HCT116 (cell line): ENCODE results near the gene CARD6. TPM values are rescaled to one million over a fixed set of nuclear protein-coding genes. Genes with fewer than 3 reads are reported as not detected.

Source experiments
- ATAC-seq: fragments of 200-7000 bp; cut with Tn5 transposase; 2 replicates; pipeline ENCODE4 v1.9.1; 2020; ENCODE audit warnings: mild to moderate bottlenecking, moderate library complexity
- BruUV-seq: library from RNA; stranded (reverse); fragments of 400-500 nt; replicated peaks from 2 replicates; lab custom pipeline; 2021; lab: Mats Ljungman, UMichigan
- CTCF ChIA-PET: fragments of 300-600 bp; sonication (Branson Sonifier 250); formaldehyde crosslinking; loops from one replicate; lab custom pipeline; 2021; ENCODE audit warnings: antibody characterized with exemption; lab: Charles Lee
- POLR2A ChIA-PET: fragments of 300-600, 350-600 bp; sonication (Branson Sonifier 250); formaldehyde crosslinking; loops from one replicate; lab custom pipeline; 2021; ENCODE audit warnings: antibody characterized with exemption; lab: Charles Lee
- RAD21 ChIA-PET, 2 experiments: fragments of 300-600 bp; sonication (Branson Sonifier 250); formaldehyde crosslinking; loops; one replicate each; lab custom pipeline; 2023; ENCODE audit warnings: low total read pairs in 2 of 2; ENCODE audit not compliant: uncharacterized antibody in 2 of 2, unreplicated experiment in 2 of 2, low non-redundant PET in 1 of 2; lab: Charles Lee
- DNase-seq: peaks from one replicate; pipeline ENCODE4 v3.0.0-alpha.2; 2010; ENCODE audit warnings: low read depth, low spot score
- H2AFZ ChIP-seq: fragments of 200-600 bp; shearing (Covaris generic), sonication (generic); 2 replicates; pipeline ENCODE4 v1.6.1; 2017; ENCODE audit warnings: low read depth, mixed run types, mixed read lengths, antibody characterized with exemption, low read length; ENCODE audit not compliant: poor library complexity, severe bottlenecking
- H3K27ac ChIP-seq: 2 replicates; pipeline ENCODE4 v1.5.1; 2012; ENCODE audit warnings: low read depth, low read length
- H3K27me3 ChIP-seq: fragments of 200-600 bp; sonication (generic); 2 replicates; pipeline ENCODE4 v1.6.1; 2016; ENCODE audit warnings: mixed run types, low read length, mixed read lengths; ENCODE audit not compliant: insufficient read depth
- H3K36me3 ChIP-seq, 2 experiments: fragments of 200-500 bp in 1 of 2; fragments of 200-600 bp in 1 of 2; sonication (Bioruptor generic) in 1 of 2; sonication (generic) in 1 of 2; 2 replicates each; pipeline versions ENCODE4 v1.5.1 to v1.6.1; 2014 to 2016; ENCODE audit warnings: low read length in 2 of 2, inconsistent platforms in 1 of 2, mixed read lengths in 1 of 2, mixed run types in 1 of 2; ENCODE audit not compliant: insufficient read depth in 2 of 2, control insufficient read depth in 1 of 2
- H3K4me1 ChIP-seq, 2 experiments: fragments of 200-600 bp in 1 of 2; sonication (generic) in 1 of 2; 2 replicates each; pipeline versions ENCODE4 v1.5.1 to v1.6.1; 2012 to 2017; ENCODE audit warnings: low read length in 2 of 2, inconsistent platforms in 1 of 2, mild to moderate bottlenecking in 1 of 2, mixed read lengths in 1 of 2, mixed run types in 1 of 2, moderate library complexity in 1 of 2; ENCODE audit not compliant: insufficient read depth in 2 of 2, control insufficient read depth in 1 of 2
- H3K4me2 ChIP-seq: fragments of 200-600 bp; sonication (generic); 2 replicates; pipeline ENCODE4 v1.6.1; 2017; ENCODE audit warnings: mixed run types, low read length, mixed read lengths
- H3K4me3 ChIP-seq, 2 experiments: fragments of 200-600 bp in 1 of 2; sonication (generic) in 1 of 2; replicated peaks in 1 of 2; 2 replicates each; pipeline ENCODE4 v1.5.1; 2011 to 2016; ENCODE audit warnings: low read length in 2 of 2, control low read depth in 1 of 2, low read depth in 1 of 2, mild to moderate bottlenecking in 1 of 2, mixed read lengths in 1 of 2, mixed run types in 1 of 2
- H3K79me2 ChIP-seq: fragments of 200-600 bp; sonication (generic); 2 replicates; pipeline ENCODE4 v1.6.1; 2017; ENCODE audit warnings: mild to moderate bottlenecking, mixed run types, low read length, moderate library complexity, mixed read lengths; ENCODE audit not compliant: insufficient read depth
- H3K9ac ChIP-seq: fragments of 200-600 bp; sonication (generic); 2 replicates; pipeline ENCODE4 v1.6.1; 2016; ENCODE audit warnings: low read length, mixed read lengths
- H3K9me2 ChIP-seq: fragments of 200-600 bp; sonication (generic), shearing (Covaris generic); 2 replicates; pipeline ENCODE4 v1.6.1; 2017; ENCODE audit warnings: mixed run types, mild to moderate bottlenecking, moderate library complexity; ENCODE audit not compliant: insufficient read depth
- H3K9me3 ChIP-seq, 2 experiments: fragments of 200-500 bp in 1 of 2; fragments of 200-600 bp in 1 of 2; sonication (Bioruptor generic) in 1 of 2; sonication (generic) in 1 of 2; 2 replicates each; pipeline ENCODE4 v1.6.1; 2014 to 2017; ENCODE audit warnings: low read length in 2 of 2, mixed read lengths in 2 of 2, inconsistent platforms in 1 of 2, low read depth in 1 of 2, mild to moderate bottlenecking in 1 of 2, mixed run types in 1 of 2, moderate library complexity in 1 of 2; ENCODE audit not compliant: control insufficient read depth in 1 of 2, insufficient read depth in 1 of 2
- H4K20me1 ChIP-seq: fragments of 200-600 bp; sonication (generic), shearing (Covaris generic); 2 replicates; pipeline ENCODE4 v1.6.1; 2017; ENCODE audit warnings: mixed run types, mild to moderate bottlenecking, moderate library complexity; ENCODE audit not compliant: insufficient read depth
- ATF3 ChIP-seq: IDR thresholded peaks from 2 replicates; pipeline ENCODE4 v1.6.1; 2012
- CEBPB ChIP-seq: IDR thresholded peaks from 2 replicates; pipeline ENCODE4 v1.6.1; 2012; ENCODE audit warnings: low read depth
- EGR1 ChIP-seq: IDR thresholded peaks from 2 replicates; pipeline ENCODE4 v1.6.1; 2012; ENCODE audit warnings: low read depth
- EZH2phosphoT487 ChIP-seq: fragments of 200-600 bp; IDR thresholded peaks from 2 replicates; pipeline ENCODE4 v1.6.1; 2018; ENCODE audit warnings: antibody characterized with exemption, borderline replicate concordance
- JUND ChIP-seq: IDR thresholded peaks from 2 replicates; pipeline ENCODE4 v1.6.1; 2012
- POLR2A ChIP-seq: IDR thresholded peaks from 2 replicates; pipeline ENCODE4 v1.7.0; 2011; ENCODE audit warnings: borderline replicate concordance; ENCODE audit not compliant: insufficient read depth, insufficient read length; ENCODE audit errors: extremely low read depth
- POLR2AphosphoS5 ChIP-seq: IDR thresholded peaks from 2 replicates; pipeline ENCODE4 v1.6.1; 2011; ENCODE audit warnings: mild to moderate bottlenecking, low read depth, low read length, moderate library complexity
- SRF ChIP-seq: IDR thresholded peaks from 2 replicates; pipeline ENCODE4 v1.6.1; 2012; ENCODE audit warnings: low read depth
- YY1 ChIP-seq: IDR thresholded peaks from 2 replicates; pipeline ENCODE4 v1.6.1; 2011; ENCODE audit warnings: low read length, low read depth, moderate library complexity, mild to moderate bottlenecking; ENCODE audit not compliant: insufficient replicate concordance; ENCODE audit errors: extremely low read depth
- ZBTB33 ChIP-seq: IDR thresholded peaks from 2 replicates; pipeline ENCODE4 v1.6.1; 2011; ENCODE audit warnings: mild to moderate bottlenecking, low read length, moderate library complexity; ENCODE audit not compliant: insufficient replicate concordance; ENCODE audit errors: extremely low read depth
- ZNF274 ChIP-seq: fragments of 200-500 bp; sonication (Bioruptor generic); IDR thresholded peaks from 2 replicates; pipeline ENCODE4 v1.6.1; 2014; ENCODE audit warnings: mild to moderate bottlenecking, low read depth, low read length, inconsistent platforms
- intact Hi-C: fragments of 100-400 bp; cut with micrococcal nuclease; formaldehyde crosslinking; loops from 2 replicates; pipeline ENCODE4 v1.10.0; 2022
- total RNA-seq: library from RNA; stranded (reverse); gene quantifications from one replicate; pipeline ENCODE4 v1.2.1, GENCODE V29; 2021; ENCODE audit not compliant: unreplicated experiment
- TF ChIP-seq, protein P1 (sequence below), 3 experiments: fragments of 200-600 bp in 1 of 3; sonication (generic) in 1 of 3; IDR thresholded peaks in 2 of 3; conservative IDR thresholded peaks in 1 of 3; 2 replicates each; pipeline ENCODE4 v1.5.1; 2012 to 2017; ENCODE audit warnings: low read depth in 2 of 3, low read length in 2 of 3, antibody characterized with exemption in 1 of 3, borderline replicate concordance in 1 of 3, control low read depth in 1 of 3, mild to moderate bottlenecking in 1 of 3, mixed read lengths in 1 of 3, mixed run types in 1 of 3, moderate library complexity in 1 of 3; ENCODE audit not compliant: insufficient read depth in 1 of 3
- TF ChIP-seq, protein P2 (sequence below): IDR thresholded peaks from 2 replicates; pipeline ENCODE4 v1.6.1; 2012

CARD6 gene
- total RNA-seq, 1 experiment from 2014 or later = not detected

DNA sequence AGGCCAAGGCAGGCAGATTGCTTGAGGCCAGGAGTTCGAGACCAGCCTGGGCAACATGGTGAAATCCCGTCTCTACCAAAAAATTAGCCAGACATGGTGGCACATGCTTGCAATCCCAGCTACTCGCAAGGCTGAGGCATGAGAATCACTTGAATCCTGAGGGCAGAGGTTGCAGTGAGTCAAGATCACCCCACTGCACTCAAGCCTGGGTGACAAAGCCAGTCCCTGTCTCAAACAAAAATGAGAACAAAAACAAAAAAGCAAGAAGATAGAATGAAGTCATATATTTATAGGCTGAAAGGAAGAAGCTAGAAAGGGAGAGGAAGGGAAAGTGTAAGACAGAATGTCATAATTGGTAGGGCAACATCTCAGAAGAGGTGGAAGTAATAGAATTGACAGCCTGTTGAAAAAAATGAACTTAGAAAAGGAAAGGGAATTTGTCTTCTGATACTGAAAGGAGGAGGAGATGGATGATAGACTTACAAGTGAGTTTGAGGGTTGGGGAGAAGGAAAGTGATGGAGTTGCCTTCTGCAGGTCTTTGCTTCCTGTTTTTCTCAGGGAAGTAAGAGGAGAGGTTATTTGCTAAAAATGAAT, 32.2 kb downstream of the CARD6 start (continued):
- TF ChIP-seq, protein P1, sequence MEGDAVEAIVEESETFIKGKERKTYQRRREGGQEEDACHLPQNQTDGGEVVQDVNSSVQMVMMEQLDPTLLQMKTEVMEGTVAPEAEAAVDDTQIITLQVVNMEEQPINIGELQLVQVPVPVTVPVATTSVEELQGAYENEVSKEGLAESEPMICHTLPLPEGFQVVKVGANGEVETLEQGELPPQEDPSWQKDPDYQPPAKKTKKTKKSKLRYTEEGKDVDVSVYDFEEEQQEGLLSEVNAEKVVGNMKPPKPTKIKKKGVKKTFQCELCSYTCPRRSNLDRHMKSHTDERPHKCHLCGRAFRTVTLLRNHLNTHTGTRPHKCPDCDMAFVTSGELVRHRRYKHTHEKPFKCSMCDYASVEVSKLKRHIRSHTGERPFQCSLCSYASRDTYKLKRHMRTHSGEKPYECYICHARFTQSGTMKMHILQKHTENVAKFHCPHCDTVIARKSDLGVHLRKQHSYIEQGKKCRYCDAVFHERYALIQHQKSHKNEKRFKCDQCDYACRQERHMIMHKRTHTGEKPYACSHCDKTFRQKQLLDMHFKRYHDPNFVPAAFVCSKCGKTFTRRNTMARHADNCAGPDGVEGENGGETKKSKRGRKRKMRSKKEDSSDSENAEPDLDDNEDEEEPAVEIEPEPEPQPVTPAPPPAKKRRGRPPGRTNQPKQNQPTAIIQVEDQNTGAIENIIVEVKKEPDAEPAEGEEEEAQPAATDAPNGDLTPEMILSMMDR (IDR thresholded peaks at IDR 0.05 in 2 of 3, conservative IDR thresholded peaks at IDR 0.05 in 1 of 3; ENCODE audit: borderline replicate concordance in 1 of 3, insufficient read depth in 1 of 3, low read depth in 2 of 3, low read length in 2 of 3) = no peak

DNA sequence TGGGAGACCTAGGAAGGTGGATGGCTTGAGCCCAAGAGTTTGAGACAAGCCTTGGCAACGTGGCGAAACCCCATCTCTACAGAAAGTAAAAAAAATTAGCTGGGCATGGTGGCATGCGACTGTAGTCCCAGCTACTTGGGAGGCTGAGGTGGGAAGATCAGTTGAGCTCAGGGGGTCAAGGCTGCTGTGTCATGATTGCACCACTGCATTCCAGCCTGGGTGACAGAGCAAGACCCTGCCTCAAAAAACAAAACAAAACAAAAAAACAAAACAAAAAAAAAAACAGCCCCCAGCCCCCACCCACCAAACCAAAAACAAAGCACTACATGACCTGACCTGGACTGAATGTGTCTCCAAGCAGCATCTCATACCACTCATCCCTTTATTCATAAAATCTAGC, 34.8 kb downstream of the CARD6 start:
- no peak for ATAC-seq
- no peaks in the 10 kb centered on the region for H3K79me2 ChIP-seq
- no peaks in the 10 kb centered on the region for H3K36me3 ChIP-seq
- ChIA-PET RAD21 (no interaction called here), POLR2A (no interaction called here), CTCF (no interaction called here)
- H3K9ac ChIP-seq = no peak overlapping the region
- BruUV-seq = no TSS peak
- no peak overlapping the region for H3K27ac ChIP-seq
- intact Hi-C loops = loop anchor here (5.0 to 10.0 kb wide), 3 partner anchors 189 to 1299 kb away; no protein-coding TSS in a partner anchor
- H3K27me3 ChIP-seq = no peaks in the 10 kb centered on the region
- no peak for DNase-seq
- H3K9me3 ChIP-seq = peaks cover 0 to 4% of the 10 kb centered on the region in 2 experiments; a peak in 1 of 4 replicates
- no peaks in the 10 kb centered on the region for H4K20me1 ChIP-seq
- no peak overlapping the region for H3K4me3 ChIP-seq
- no peak overlapping the region for H2AFZ ChIP-seq
- no peak overlapping the region for H3K4me2 ChIP-seq
- H3K4me1 ChIP-seq = peaks cover 0 to 4% of the 10 kb centered on the region in 2 experiments; a peak in 1 of 4 replicates
- H3K9me2 ChIP-seq = no peaks in the 10 kb centered on the region
- TF ChIP-seq ATF3 (no peak), EZH2phosphoT487 (no peak), ZBTB33 (no peak), POLR2AphosphoS5 (no peak), POLR2A (no peak), YY1 (no peak), CEBPB (no peak), JUND (no peak), EGR1 (no peak), ZNF274 (no peak), SRF (no peak)
- TF ChIP-seq, protein P1 (IDR thresholded peaks at IDR 0.05 in 2 of 3, conservative IDR thresholded peaks at IDR 0.05 in 1 of 3; ENCODE audit: borderline replicate concordance in 1 of 3, insufficient read depth in 1 of 3, low read depth in 2 of 3, low read length in 2 of 3) = no peak
- TF ChIP-seq, protein P2, sequence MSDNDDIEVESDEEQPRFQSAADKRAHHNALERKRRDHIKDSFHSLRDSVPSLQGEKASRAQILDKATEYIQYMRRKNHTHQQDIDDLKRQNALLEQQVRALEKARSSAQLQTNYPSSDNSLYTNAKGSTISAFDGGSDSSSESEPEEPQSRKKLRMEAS = no peak
